ENCODE measurements around the gene ALKBH7.
"Not testable (repeated sequence)": the region's sequence is repeated elsewhere in the genome, so short reads cannot be mapped to it uniquely, and the experiment has no call there.

Gene ALKBH7

GRCh38 chr19:6400062-6400944 is 27.7 kb downstream of the ALKBH7 start:
- DNase-seq, ATAC-seq: not testable (repeated sequence)

GRCh38 chr19:6402058-6402457 is 29.5 kb downstream of the ALKBH7 start:
- no peak for ATAC-seq
- DNase-seq, result no peak

- ATAC-seq (no peak), DNase-seq (no peak)
Measured at GRCh38 chr19:6402837-6403608, 30.4 kb downstream of the ALKBH7 start.

DNA sequence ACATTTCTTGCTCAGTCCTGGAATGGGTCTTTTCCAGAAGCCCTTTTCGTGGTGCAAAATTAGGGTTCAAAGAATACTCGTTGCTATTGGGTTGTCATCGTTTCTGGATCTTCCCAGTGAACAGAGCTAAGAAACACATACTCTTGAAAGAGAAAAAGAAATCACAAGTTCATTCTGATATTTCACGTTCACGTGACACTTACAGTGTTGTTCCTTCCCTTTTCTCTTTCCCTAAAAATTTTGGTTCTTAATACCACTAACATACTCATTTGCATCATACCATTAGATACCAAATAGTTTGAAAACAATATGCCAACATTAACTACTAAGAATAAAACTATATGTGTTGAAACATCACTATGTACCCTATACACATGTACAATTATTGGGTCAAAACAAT is 33.8 kb downstream of the ALKBH7 start:
- ATAC-seq (no peak), DNase-seq (no peak)

DNA sequence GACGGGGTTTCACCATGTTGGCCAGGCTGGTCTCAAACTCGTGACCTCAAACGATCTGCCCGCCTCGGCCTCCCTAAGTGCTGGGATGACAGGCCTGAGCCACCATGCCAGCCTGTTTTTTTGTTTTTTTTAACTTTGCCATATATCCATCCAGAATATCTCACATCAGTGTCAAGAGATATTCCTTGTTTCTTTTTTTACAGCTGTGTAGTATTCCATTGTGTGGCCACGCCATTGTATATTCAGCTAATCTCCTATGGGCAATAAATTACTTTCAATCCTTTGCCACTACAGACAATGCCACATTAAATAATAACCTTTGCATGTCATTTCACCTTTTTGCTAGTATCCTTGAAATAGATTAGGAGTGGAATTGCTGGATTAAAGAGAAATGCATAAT is 36.8 kb downstream of the ALKBH7 start:
- DNase-seq, result no peak
- no peak for ATAC-seq

GRCh38 chr19:6412061-6412446 is 39.5 kb downstream of the ALKBH7 start:
- DNase-seq (no peak), ATAC-seq (peak; percentile 8)

DNA sequence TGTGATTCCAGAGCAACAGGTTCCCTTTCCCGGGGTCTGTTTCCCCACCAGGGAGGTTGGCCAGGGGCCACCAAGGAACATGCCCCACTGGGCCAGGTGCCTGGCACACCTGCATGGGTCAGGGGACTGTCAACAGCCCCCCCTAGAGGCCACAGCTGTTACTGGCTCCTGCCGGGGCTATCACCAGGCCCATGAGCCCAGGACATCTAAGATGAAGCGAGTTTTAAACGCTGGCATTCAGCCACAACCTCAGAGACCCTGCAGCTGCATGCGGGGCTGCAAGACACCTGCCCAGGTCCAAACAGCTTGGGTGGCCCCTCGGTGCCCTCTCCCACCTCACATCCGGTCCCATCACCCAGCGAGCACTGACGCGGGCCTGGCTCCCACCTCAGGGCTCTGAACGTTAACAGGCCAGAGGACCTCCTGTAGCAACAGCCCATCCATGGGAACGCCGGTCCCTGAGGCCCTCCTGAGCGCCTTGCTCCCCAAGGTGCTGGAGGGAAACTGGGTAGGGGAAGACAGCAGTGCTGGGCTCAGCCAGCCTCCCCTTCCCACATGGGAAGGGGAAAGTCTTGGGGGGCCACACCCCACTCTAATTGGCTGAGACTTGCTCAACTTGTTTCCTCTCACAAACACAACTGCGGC is 40.0 kb downstream of the ALKBH7 start:
- peak; percentile 65 for ATAC-seq
- peak; percentile 66 for DNase-seq

DNA sequence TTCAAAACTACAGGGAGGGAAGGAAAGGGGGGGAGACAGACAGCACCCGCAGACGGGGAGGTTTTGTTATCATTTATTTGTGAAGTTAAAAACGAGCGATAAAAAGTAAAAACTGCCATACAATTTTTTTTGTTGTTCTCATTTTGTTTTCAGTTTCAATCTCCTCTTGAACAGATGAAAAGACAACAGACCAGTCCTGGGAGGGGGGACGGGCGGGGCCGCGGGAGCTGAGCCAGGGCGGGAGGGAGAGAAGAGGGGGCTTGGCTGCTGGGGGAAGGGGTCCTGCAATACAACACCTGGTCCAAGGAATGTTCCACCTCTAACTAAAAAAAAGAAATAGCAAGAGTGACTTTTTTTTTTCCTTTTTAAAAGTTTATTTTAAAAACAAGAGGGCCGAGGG is 40.7 kb downstream of the ALKBH7 start:
- ATAC-seq (no peak), DNase-seq (no peak)

- ATAC-seq, result no peak
- no peak for DNase-seq
Measured at GRCh38 chr19:6413721-6414643, 41.4 kb downstream of the ALKBH7 start.

- no peak for DNase-seq
- ATAC-seq, result no peak
Measured at GRCh38 chr19:6414793-6415590, 42.4 kb downstream of the ALKBH7 start.

GRCh38 chr19:6415591-6416190 is 43.1 kb downstream of the ALKBH7 start:
- ATAC-seq (no peak), DNase-seq (no peak)

- no peak for ATAC-seq
- DNase-seq, result no peak
Measured at GRCh38 chr19:6416658-6417405, 44.2 kb downstream of the ALKBH7 start.

DNA sequence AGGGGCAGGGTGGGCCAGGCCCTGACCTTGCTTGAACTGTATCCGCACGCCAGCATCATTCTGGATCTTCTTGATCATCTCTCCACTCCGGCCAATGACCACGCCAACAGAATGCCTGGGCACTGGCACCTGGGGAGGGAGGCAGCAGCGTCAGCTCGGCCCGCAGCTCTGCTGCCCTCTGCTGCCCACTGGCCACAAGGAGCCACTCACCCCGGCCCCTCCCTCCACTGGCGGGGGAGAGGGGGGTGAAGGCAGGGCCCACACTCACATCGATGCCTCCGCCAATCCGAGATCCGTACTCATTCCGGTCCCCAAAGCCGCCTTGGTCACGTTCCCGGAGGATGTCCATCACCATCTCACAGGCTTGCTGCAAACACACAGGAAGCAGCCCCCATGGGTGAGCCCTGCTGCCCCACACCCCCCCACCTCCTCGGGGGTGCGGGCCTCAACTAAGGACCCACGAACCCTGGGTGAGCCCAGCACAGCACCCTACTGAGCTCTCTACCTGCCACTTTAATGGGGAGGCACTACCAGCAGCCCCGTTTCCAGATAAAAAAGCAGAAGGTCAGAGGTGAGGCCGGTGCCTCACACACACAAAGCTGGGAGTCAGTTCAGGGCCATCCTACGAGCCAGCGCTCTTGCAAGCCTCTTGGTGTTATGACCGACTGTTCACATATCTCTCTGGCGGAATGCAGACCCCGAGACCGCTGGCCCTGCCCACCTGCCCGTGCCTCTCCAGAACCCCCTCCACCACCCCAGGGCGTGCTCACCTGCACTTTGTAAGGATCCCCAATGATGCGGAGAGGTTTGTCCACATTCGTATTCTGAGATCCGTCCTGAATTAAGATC is 45.3 kb downstream of the ALKBH7 start:
- ATAC-seq, result no peak
- DNase-seq, result no peak

DNA sequence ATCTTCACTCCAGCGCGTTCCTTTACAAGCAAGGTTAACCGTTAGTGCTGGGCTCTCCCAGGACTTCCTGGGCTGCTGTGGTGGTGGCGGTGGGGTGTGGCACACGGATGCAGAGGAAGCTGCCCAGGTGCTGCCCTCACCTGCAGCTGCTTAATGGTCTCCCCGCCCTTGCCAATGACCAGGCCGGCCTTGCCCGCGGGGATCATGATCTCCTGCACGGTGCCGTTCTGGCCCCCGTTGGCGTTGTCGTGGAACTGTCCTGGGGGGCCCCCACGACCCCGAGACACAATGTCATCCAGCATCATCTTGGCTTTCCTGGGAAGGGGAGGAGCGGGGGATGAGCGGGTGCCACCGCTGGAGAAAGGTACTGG is 46.0 kb downstream of the ALKBH7 start:
- DNase-seq (no peak), ATAC-seq (no peak)

DNA sequence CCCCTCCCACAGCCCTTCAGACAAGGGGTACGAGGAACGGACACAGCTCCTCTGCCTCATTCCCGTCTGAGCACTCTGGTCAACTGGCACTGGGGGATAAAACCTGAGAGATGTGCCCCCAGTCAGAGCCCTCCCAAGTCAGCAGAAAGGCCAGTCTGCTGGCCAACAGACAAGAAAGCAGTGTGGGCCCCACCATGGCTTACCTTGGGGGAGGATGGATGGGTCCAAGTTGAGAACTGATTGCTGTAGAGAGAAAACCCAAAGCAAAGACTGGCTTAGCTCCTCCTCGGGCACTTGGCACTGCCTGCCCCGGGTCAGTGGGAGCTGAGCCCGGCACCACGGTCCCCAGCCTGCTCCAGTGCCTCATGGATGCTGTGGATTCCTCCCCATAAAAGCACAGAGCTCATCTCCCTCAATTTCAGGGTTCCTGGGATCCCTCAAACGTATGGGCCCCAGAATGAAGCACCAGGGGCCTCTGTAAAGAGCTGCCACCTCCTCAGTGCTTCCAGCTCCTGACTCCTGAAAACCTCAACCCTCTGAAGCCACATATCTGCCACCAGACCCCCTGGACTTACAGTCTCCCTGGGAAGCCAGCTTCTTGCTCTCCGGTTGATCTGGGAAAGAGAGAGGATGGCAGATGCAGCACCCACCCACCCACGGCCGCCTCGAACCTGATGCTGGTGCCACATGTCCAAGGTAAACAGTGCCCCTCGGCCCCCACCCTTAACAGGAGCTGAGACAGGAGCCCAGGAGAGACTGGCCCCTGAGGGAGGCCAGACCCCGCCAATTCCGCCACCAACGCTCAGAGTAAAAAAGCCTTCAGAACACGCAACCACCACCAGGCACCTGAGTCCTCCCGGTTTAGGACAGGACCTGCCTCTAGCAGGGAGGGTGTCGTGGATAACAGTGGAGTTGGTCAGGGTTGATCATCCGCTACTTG is 48.8 kb downstream of the ALKBH7 start:
- ATAC-seq (no peak), DNase-seq (no peak)

DNA sequence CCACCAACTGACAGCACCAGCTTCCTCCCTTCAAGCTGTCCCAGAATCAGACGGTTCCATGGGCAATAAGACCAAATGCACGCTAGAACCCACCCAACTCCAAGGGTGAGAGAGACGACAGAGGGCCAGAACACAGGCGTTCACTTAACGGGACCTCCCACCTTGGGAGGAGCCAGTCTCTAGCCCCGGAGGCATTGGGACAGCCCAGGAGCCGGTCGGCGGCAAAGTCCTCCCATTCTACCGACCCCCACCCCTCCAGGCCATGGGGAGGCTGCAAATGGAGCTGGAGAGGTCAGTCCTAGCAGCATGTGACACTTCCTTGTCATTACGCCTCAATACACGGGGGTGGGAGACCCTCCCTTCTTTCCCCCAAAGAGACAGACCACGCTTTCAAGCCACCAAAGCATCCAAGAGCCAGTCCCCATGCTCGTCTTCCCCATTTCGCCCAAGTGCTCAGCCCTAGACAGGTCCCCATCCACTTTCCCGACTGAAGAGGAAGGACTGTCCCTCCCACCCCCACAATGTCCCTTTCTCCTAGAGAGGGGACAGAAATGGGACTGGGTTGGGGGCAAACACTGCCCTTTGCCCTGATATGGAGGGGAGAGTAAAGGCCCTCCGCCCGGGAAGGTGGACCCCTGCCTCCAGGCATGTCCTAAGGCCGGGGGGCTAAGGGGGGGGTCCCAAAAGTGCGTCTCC is 51.1 kb downstream of the ALKBH7 start:
- DNase-seq (peak; percentile 55), ATAC-seq (no peak)
